Measurements from ENCODE around the gene PRDM16. TPM values are rescaled to one million over a fixed set of nuclear protein-coding genes. Genes with fewer than 3 reads are reported as not detected.

Gene PRDM16
- total and polyA plus RNA-seq, 2 of the 13 experiments (the other 11 are each of a cell fraction or from before 2014, with no cell fraction given) = 0.15 to 0.81 TPM

GRCh38 chr1:3405974-3406867, 337.2 kb downstream of the PRDM16 start (continued):
- TF ChIP-seq SUZ12 (IDR thresholded peaks at IDR 0.05; ENCODE audit: low read depth, low read length) (no peak), CBX1 (IDR thresholded peaks at IDR 0.05; ENCODE audit: low read depth) (no peak), MATR3 (CRISPR knock-in tag; IDR thresholded peaks at IDR 0.05) (no peak), TCF7 (IDR thresholded peaks at IDR 0.05; ENCODE audit: low read depth) (no peak)
- TF ChIP-seq, protein P1, sequence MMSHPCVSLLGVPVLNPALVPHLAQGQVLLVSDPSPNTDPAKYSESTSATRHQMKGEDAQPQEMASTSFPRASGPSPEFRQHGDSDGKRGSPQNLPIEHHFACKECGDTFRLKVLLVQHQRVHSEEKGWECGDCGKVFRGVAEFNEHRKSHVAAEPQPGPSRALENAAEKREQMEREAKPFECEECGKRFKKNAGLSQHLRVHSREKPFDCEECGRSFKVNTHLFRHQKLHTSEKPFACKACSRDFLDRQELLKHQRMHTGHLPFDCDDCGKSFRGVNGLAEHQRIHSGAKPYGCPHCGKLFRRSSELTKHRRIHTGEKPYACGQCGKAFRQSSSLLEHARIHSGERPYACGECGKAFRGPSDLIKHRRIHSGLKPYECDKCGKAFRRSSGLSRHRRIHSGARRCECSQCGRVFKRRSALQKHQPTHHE (CRISPR knock-in tag; IDR thresholded peaks at IDR 0.05; ENCODE audit: borderline replicate concordance) = no peak

- no TSS peak for BruUV-seq (replicated peaks)
- WGBS (ENCODE audit: low lambda C conversion rate) = 93% methylated on average over 2 of the region's 12 CpGs
- peaks cover 0 to 5% of the 10 kb centered on the region in 2 experiments; a peak in 3 of 5 replicates for H3K27me3 ChIP-seq (ENCODE audit: control insufficient read depth in 1 of 2, insufficient read depth in 2 of 2, low read length in 2 of 2)
These were observed 338.0 kb downstream of the PRDM16 start for GRCh38 chr1:3407021-3407420.

More at GRCh38 chr1:3407021-3407420, 338.0 kb downstream of the PRDM16 start:
- Histone ChIP-seq H3K36me3 (replicated peaks in 1 of 2; ENCODE audit: control insufficient read depth in 1 of 2, insufficient read depth in 2 of 2, low read length in 2 of 2) (no peaks in the 10 kb centered on the region), H3K4me2 (ENCODE audit: low read depth, low read length) (no peak overlapping the region), H3K9me3 (ENCODE audit: low read length) (no peaks in the 10 kb centered on the region), H3K4me3 (replicated peaks in 1 of 3; ENCODE audit: insufficient read depth in 1 of 3, low read depth in 2 of 3, low read length in 3 of 3) (no peak overlapping the region), H3K79me2 (ENCODE audit: insufficient read depth, low read length) (no peaks in the 10 kb centered on the region), H2AFZ (ENCODE audit: low read length) (no peak overlapping the region), H3K27ac (ENCODE audit: extremely low read length, insufficient read depth, low read length) (no peak overlapping the region), H4K20me1 (ENCODE audit: insufficient read depth, low read length) (no peaks in the 10 kb centered on the region), H3K4me1 (ENCODE audit: insufficient read depth, low read length) (peaks cover 10% of the 10 kb centered on the region), H3K9ac (ENCODE audit: insufficient read depth, low read depth, low read length) (no peak overlapping the region)
- intact Hi-C loops (cut with micrococcal nuclease; ENCODE audit: unreplicated experiment) = no loop called here
- CTCF ChIA-PET (ENCODE audit: low intra/inter-chr PET ratio, low total read pairs) = no interaction called here
- DNase-seq (ENCODE audit: low spot score) = no peak
- no peak for FAIRE-seq
- POLR2A ChIA-PET = no interaction called here
- no peak for ATAC-seq
- TF ChIP-seq FOXA1 (IDR thresholded peaks at IDR 0.05) = no peak
- TF ChIP-seq FOXA1 (CRISPR knock-in tag; IDR thresholded peaks at IDR 0.05) = no peak
- in situ Hi-C loops (cut with HindIII; ENCODE audit: extremely low pct_ligation_motif_present, low pct_unique_long_range_greater_than_20kb) = no loop called here
